ENCODE data around the gene HCN1. TPM values are rescaled to one million over a fixed set of nuclear protein-coding genes. Genes with fewer than 3 reads are reported as not detected.

Gene HCN1
- total and polyA plus RNA-seq, 2 of the 13 experiments (the other 11 are each of a cell fraction or from before 2014, with no cell fraction given): not detected

DNA sequence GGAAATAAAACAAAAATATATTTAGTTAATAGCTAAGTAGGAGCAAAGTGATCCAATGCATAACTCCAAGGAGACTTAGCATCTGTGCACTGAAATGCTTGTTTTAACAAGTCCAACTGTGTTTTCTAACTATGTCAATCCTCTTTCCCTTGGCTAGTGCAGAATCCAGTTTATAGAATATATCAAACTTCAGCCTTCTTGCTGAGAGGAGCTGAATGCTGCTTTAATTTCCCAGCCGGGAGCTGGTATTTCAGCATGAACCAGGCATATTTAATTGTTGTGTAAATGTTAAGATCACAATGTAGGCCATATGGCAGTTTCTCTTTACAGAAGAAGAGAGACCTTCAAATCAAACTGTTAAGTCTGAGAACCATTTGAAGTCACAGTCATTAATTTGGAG lies 411.7 kb downstream of the HCN1 start:
- Histone ChIP-seq H3K4me3 (replicated peaks in 1 of 3; ENCODE audit: insufficient read depth in 1 of 3, low read depth in 2 of 3, low read length in 3 of 3) (no peak overlapping the region), H3K9ac (ENCODE audit: insufficient read depth, low read depth, low read length) (no peak overlapping the region), H3K27ac (ENCODE audit: extremely low read length, insufficient read depth, low read length) (no peak overlapping the region), H3K9me3 (ENCODE audit: low read length) (peaks cover 77% of the 10 kb centered on the region), H3K4me2 (ENCODE audit: low read depth, low read length) (no peak overlapping the region), H3K36me3 (replicated peaks in 1 of 2; ENCODE audit: control insufficient read depth in 1 of 2, insufficient read depth in 2 of 2, low read length in 2 of 2) (no peaks in the 10 kb centered on the region), H2AFZ (ENCODE audit: low read length) (no peak overlapping the region), H3K79me2 (ENCODE audit: insufficient read depth, low read length) (no peaks in the 10 kb centered on the region), H3K4me1 (ENCODE audit: insufficient read depth, low read length) (no peaks in the 10 kb centered on the region), H4K20me1 (ENCODE audit: insufficient read depth, low read length) (no peaks in the 10 kb centered on the region), H3K27me3 (ENCODE audit: control insufficient read depth in 1 of 2, insufficient read depth in 2 of 2, low read length in 2 of 2) (no peaks in the 10 kb centered on the region)
- no peak for ATAC-seq
- POLR2A ChIA-PET: no interaction called here
- no TSS peak for BruUV-seq (replicated peaks)
- intact Hi-C loops (cut with micrococcal nuclease; ENCODE audit: unreplicated experiment): no loop called here
- CTCF ChIA-PET (ENCODE audit: low intra/inter-chr PET ratio, low total read pairs): no interaction called here
- no peak for TF ChIP-seq ZNF569 (CRISPR knock-in tag; IDR thresholded peaks at IDR 0.05; ENCODE audit: borderline replicate concordance)
- no peak for TF ChIP-seq RFX1 (IDR thresholded peaks at IDR 0.05)
- no peak for TF ChIP-seq ZNF460 (CRISPR knock-in tag; IDR thresholded peaks at IDR 0.05; ENCODE audit: borderline replicate concordance)
- TF ChIP-seq SMARCE1 (IDR thresholded peaks at IDR 0.05; ENCODE audit: borderline replicate concordance): no peak
- TF ChIP-seq KLF11 (CRISPR knock-in tag; IDR thresholded peaks at IDR 0.05): no peak
- in situ Hi-C loops (cut with HindIII; ENCODE audit: extremely low pct_ligation_motif_present, low pct_unique_long_range_greater_than_20kb): no loop called here
- no peak for DNase-seq (ENCODE audit: low spot score)
- no peak for FAIRE-seq
- 0% methylated on average over 1 of the region's 1 CpG for WGBS (ENCODE audit: low lambda C conversion rate)

DNA sequence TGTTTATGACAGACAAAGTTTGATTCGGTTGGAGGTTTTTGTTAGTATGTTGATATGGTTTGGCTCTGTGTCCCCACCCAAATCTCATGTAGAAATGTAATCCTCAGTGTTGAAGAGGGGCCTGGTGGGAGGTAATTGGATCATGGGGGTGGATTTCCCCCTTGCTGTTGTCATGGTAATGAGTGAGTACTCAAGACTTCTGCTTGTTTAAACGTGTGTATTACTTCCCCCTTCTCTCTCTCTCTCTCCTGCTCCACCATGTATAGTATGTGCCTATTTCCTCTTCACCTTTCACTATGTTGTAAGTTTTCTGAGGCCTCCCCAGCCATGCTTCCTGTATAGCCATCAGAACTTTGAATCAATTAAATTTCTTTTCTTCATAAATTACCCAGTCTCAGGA lies 415.1 kb downstream of the HCN1 start:
- Histone ChIP-seq H3K4me3 (replicated peaks in 1 of 3; ENCODE audit: insufficient read depth in 1 of 3, low read depth in 2 of 3, low read length in 3 of 3) (no peak overlapping the region), H4K20me1 (ENCODE audit: insufficient read depth, low read length) (no peaks in the 10 kb centered on the region), H3K27ac (ENCODE audit: extremely low read length, insufficient read depth, low read length) (no peak overlapping the region), H3K4me1 (ENCODE audit: insufficient read depth, low read length) (no peaks in the 10 kb centered on the region), H2AFZ (ENCODE audit: low read length) (no peak overlapping the region), H3K36me3 (replicated peaks in 1 of 2; ENCODE audit: control insufficient read depth in 1 of 2, insufficient read depth in 2 of 2, low read length in 2 of 2) (no peaks in the 10 kb centered on the region), H3K9me3 (ENCODE audit: low read length) (peaks cover 79% of the 10 kb centered on the region), H3K27me3 (ENCODE audit: control insufficient read depth in 1 of 2, insufficient read depth in 2 of 2, low read length in 2 of 2) (no peaks in the 10 kb centered on the region), H3K9ac (ENCODE audit: insufficient read depth, low read depth, low read length) (no peak overlapping the region), H3K4me2 (ENCODE audit: low read depth, low read length) (no peak overlapping the region), H3K79me2 (ENCODE audit: insufficient read depth, low read length) (no peaks in the 10 kb centered on the region)
- FAIRE-seq: no peak
- ChIA-PET CTCF (ENCODE audit: low intra/inter-chr PET ratio, low total read pairs) (no interaction called here), POLR2A (no interaction called here)
- TF ChIP-seq ZNF235 (CRISPR knock-in tag; IDR thresholded peaks at IDR 0.05; ENCODE audit: borderline replicate concordance) (no peak), ATF7 (IDR thresholded peaks at IDR 0.05) (no peak), ATF7 (CRISPR knock-in tag; IDR thresholded peaks at IDR 0.05) (no peak), SP5 (CRISPR knock-in tag; IDR thresholded peaks at IDR 0.05; ENCODE audit: borderline replicate concordance, low read depth) (no peak), FOXC1 (CRISPR knock-in tag; IDR thresholded peaks at IDR 0.05; ENCODE audit: borderline replicate concordance) (no peak), PHF5A (CRISPR knock-in tag; IDR thresholded peaks at IDR 0.05; ENCODE audit: low read depth, unreplicated experiment) (no peak), SRY (CRISPR knock-in tag; IDR thresholded peaks at IDR 0.05) (no peak), ZC3H4 (CRISPR knock-in tag; IDR thresholded peaks at IDR 0.05; ENCODE audit: borderline replicate concordance) (no peak), ZSCAN31 (CRISPR knock-in tag; IDR thresholded peaks at IDR 0.05; ENCODE audit: low read depth) (no peak), CBFB (CRISPR knock-in tag; IDR thresholded peaks at IDR 0.05) (no peak)
- BruUV-seq (replicated peaks): no TSS peak
- in situ Hi-C loops (cut with HindIII; ENCODE audit: extremely low pct_ligation_motif_present, low pct_unique_long_range_greater_than_20kb): no loop called here
- DNase-seq (ENCODE audit: low spot score): no peak
- no peak for ATAC-seq
- 27% methylated on average over 2 of the region's 2 CpGs for WGBS (ENCODE audit: low lambda C conversion rate)
- intact Hi-C loops (cut with micrococcal nuclease; ENCODE audit: unreplicated experiment): no loop called here

Measured in HepG2 (cell line).